ENCODE measurements around the gene CHID1. TPM values are rescaled to one million over a fixed set of nuclear protein-coding genes. Genes with fewer than 3 reads are reported as not detected.

The CHID1 gene
- total and polyA plus RNA-seq, 8 donors = 81.4 to 95.7 (median 93.5) TPM

DNA sequence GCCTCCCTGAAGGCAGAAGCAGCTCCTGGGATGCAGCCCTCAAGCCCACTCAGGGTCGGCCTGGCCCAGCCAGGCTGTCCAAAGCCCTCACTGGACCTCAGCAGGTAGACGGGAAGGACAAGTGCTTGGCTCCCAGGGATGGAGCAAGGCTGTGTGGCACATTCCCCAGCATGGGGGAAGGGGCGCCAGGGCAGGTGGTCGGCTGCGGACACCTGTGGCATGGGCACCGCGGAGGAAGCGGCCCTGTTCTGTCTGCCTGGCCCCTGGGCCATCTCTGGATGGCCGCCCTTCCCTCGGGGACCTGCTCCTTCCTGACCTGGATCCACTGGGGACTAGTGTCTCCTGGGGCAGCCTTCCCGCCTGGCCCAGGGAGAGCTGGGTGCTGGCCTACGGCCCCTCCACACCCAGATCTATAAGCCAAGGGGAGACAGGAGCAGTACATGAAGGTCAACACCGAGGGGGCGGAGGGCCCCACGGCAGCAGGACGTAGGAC, 26.0 kb downstream of the CHID1 start:
- TF ChIP-seq, protein P1, sequence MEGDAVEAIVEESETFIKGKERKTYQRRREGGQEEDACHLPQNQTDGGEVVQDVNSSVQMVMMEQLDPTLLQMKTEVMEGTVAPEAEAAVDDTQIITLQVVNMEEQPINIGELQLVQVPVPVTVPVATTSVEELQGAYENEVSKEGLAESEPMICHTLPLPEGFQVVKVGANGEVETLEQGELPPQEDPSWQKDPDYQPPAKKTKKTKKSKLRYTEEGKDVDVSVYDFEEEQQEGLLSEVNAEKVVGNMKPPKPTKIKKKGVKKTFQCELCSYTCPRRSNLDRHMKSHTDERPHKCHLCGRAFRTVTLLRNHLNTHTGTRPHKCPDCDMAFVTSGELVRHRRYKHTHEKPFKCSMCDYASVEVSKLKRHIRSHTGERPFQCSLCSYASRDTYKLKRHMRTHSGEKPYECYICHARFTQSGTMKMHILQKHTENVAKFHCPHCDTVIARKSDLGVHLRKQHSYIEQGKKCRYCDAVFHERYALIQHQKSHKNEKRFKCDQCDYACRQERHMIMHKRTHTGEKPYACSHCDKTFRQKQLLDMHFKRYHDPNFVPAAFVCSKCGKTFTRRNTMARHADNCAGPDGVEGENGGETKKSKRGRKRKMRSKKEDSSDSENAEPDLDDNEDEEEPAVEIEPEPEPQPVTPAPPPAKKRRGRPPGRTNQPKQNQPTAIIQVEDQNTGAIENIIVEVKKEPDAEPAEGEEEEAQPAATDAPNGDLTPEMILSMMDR (IDR thresholded peaks at IDR 0.05) = no peak
- ATAC-seq (no peak), DNase-seq (no peak)
- Histone ChIP-seq H3K4me1 (no peaks in the 10 kb centered on the region), H3K36me3 (peaks cover 0 to 65% of the 10 kb centered on the region in 2 donors), H3K4me3 (no peak overlapping the region), H3K27me3 (no peaks in the 10 kb centered on the region), H3K9me3 (no peaks in the 10 kb centered on the region), H3K27ac (no peak overlapping the region)
- intact Hi-C loops (cut with DNase I) = no loop called here

DNA sequence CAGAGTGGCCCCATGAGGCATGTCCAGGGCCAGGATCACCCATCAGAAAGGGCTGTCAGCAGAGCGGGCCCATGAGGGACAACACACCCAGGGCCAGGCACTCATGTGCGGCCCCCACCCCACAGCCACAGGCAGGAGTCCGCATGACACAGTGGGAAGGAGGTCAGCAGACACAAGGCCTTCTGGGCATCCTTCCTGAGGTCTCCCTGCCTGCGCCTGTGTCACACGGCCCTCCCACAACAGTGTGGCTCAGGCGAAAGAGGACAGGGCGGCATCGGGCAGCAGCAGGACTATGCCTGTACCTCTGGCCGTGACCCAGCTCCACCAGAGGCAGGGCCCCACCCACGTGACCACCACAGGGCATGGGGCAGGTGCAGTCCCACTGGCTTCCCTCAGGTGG, 27.1 kb downstream of the CHID1 start:
- Histone ChIP-seq H3K9me3 (no peaks in the 10 kb centered on the region), H3K4me3 (no peak overlapping the region), H3K27ac (no peak overlapping the region), H3K4me1 (no peaks in the 10 kb centered on the region), H3K27me3 (no peaks in the 10 kb centered on the region), H3K36me3 (peaks cover 0 to 71% of the 10 kb centered on the region in 2 donors)
- no peak for ATAC-seq
- intact Hi-C loops (cut with DNase I) = no loop called here
- DNase-seq = no peak
- TF ChIP-seq, protein P1 (IDR thresholded peaks at IDR 0.05) = no peak

DNA sequence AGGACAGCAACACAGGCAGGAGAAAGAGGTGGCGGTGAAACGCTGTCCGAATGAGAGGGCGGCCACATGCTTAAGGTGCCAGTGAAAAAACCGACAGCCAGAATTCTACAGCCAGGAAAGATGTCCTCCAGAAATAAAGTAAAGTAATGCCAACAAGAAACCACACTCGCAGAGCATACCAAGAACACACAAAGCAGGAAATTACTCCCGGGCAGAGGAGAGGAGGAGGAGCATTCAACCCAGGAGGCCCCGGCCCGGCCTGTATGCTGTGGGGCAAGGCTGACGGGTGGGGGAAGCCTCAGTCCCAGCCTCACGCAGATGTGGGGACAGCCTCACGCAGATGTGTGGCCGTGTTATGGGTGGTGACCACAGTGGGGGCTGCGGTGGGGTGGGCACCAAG, 28.0 kb downstream of the CHID1 start:
- H3K36me3 ChIP-seq = peaks cover 0 to 62% of the 10 kb centered on the region in 2 donors
- H3K27ac ChIP-seq = no peak overlapping the region
- intact Hi-C loops (cut with DNase I) = no loop called here
- DNase-seq (no peak), ATAC-seq (no peak)
- no peaks in the 10 kb centered on the region for H3K27me3 ChIP-seq
- H3K4me3 ChIP-seq = no peak overlapping the region
- H3K4me1 ChIP-seq = no peaks in the 10 kb centered on the region
- TF ChIP-seq, protein P1 (IDR thresholded peaks at IDR 0.05) = no peak
- no peaks in the 10 kb centered on the region for H3K9me3 ChIP-seq

DNA sequence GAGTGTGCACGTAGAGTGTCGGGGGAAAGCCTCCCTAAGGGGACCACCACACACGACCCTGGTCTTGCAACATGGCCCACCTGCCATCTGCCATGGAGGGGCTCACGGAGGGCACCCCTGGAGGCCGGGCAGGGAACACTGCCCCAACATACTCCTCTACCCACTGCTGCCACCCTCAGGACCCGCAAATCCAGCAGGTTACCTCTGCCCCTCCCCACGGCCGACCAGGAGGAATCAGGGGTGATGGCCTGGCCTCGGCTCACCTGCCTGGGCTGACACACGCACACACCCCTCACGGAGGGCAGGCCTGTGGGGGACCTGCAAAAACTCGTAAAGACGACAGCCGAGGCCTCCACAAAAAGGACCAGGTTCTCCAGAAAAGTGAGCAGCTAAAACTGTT, 30.2 kb downstream of the CHID1 start:
- Histone ChIP-seq H3K4me3 (no peak overlapping the region), H3K9me3 (no peaks in the 10 kb centered on the region), H3K36me3 (peaks cover 0 to 46% of the 10 kb centered on the region in 2 donors), H3K27ac (no peak overlapping the region), H3K27me3 (no peaks in the 10 kb centered on the region), H3K4me1 (no peaks in the 10 kb centered on the region)
- TF ChIP-seq, protein P1 (IDR thresholded peaks at IDR 0.05) = no peak
- DNase-seq (no peak), ATAC-seq (no peak)
- intact Hi-C loops (cut with DNase I) = no loop called here

DNA sequence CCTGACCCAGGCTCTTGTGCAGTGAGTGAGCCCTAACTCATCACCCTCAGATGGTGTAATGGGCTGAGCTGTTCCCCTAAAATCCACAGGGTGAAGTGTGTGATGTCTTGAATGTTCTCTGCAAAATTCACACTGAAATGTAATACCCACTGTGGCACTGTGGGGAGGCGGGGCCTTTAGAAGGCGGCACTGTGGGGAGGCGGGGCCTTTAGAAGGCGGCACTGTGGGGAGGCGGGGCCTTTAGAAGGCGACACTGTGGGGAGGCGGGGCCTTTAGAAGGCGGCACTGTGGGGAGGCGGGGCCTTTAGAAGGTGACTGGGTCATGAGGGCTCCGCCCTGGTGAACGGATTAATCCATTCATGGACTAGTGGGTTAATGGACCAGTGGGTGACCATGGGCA, 33.0 kb downstream of the CHID1 start:
- Histone ChIP-seq H3K9me3 (no peaks in the 10 kb centered on the region), H3K27me3 (no peaks in the 10 kb centered on the region), H3K4me1 (no peaks in the 10 kb centered on the region), H3K36me3 (peaks cover 0 to 28% of the 10 kb centered on the region in 2 donors), H3K4me3 (no peak overlapping the region), H3K27ac (no peak overlapping the region)
- DNase-seq (no peak), ATAC-seq (no peak)
- TF ChIP-seq, protein P1 (IDR thresholded peaks at IDR 0.05) = no peak
- intact Hi-C loops (cut with DNase I) = no loop called here
